Neural cell (in vitro differentiated cells): ENCODE measurements around the gene MGLL.

ENCODE experiments used
- EP300 ChIP-seq: fragments of 450-650 bp; conservative IDR thresholded peaks from 2 replicates; pipeline ENCODE4 v1.6.1; 2014; ENCODE audit warnings: antibody characterized with exemption, mild to moderate bottlenecking, moderate library complexity; ENCODE audit not compliant: poor library complexity, severe bottlenecking
- EZH2 ChIP-seq: fragments of 200-600, 300-800 bp; shearing (Covaris generic), sonication (generic); IDR thresholded peaks from 2 replicates; pipeline ENCODE4 v1.6.1; 2014; ENCODE audit warnings: antibody characterized with exemption, low read length, borderline replicate concordance, mild to moderate bottlenecking; ENCODE audit not compliant: insufficient read depth, poor library complexity, severe bottlenecking
- MXI1 ChIP-seq: fragments of 450-650 bp; conservative IDR thresholded peaks from 2 replicates; pipeline ENCODE4 v1.6.1; 2014; ENCODE audit warnings: antibody characterized with exemption, mild to moderate bottlenecking; ENCODE audit not compliant: poor library complexity, severe bottlenecking
- POLR2AphosphoS5 ChIP-seq: IDR thresholded peaks from 2 replicates; pipeline ENCODE4 v1.6.1; 2012
- RAD21 ChIP-seq: fragments of 450-650 bp; conservative IDR thresholded peaks from 2 replicates; pipeline ENCODE4 v1.6.1; 2014; ENCODE audit warnings: antibody characterized with exemption, mild to moderate bottlenecking, moderate library complexity
- SMC3 ChIP-seq: fragments of 450-650 bp; conservative IDR thresholded peaks from 2 replicates; pipeline ENCODE4 v1.6.1; 2014; ENCODE audit warnings: antibody characterized with exemption, mild to moderate bottlenecking, moderate library complexity; ENCODE audit not compliant: poor library complexity
- TF ChIP-seq, protein P1 (sequence below): fragments of 450-650 bp; IDR thresholded peaks from 2 replicates; pipeline ENCODE4 v1.5.1; 2014; ENCODE audit warnings: antibody characterized with exemption, mild to moderate bottlenecking, moderate library complexity; ENCODE audit not compliant: poor library complexity, severe bottlenecking
- TF ChIP-seq, protein P2 (sequence below): IDR thresholded peaks from 2 replicates; pipeline ENCODE4 v1.6.1; 2012; ENCODE audit warnings: borderline replicate concordance

DNA sequence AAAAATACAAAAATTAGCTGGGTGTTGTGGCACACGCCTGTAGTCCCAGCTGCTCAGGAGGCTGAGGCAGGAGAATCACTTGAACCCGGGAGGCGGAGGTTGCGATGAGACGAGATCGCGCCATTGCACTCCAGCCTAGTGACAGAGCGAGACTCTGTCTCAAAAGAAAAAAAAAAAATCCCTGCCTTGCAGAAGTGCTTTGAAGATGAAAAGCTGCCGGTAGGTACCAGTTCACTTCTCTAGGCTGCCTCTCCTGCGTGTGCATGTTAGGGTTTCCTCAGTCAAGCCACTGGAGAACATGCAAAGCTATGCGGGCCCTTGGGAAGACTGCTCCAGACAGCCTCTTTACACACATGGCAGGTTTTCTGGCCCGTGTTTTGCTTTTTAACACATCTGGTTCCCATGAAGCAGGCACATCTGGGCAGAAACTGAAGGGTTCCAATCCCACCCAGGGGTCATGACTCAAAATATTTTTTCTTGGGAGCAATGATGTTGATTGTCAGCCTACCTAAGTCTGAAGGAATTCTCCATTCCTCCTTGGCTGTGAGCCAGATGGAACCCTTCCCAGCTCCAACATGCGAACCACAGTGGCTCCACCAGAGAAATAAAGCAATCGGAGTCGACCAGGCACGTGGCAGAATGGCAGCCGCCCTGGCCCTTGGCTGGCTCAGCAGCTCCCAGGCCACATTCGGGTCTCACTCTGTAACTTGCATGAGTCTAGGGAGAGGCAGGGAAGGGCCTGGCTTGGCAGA is 29.6 kb downstream of the MGLL start:
- TF ChIP-seq, protein P1, sequence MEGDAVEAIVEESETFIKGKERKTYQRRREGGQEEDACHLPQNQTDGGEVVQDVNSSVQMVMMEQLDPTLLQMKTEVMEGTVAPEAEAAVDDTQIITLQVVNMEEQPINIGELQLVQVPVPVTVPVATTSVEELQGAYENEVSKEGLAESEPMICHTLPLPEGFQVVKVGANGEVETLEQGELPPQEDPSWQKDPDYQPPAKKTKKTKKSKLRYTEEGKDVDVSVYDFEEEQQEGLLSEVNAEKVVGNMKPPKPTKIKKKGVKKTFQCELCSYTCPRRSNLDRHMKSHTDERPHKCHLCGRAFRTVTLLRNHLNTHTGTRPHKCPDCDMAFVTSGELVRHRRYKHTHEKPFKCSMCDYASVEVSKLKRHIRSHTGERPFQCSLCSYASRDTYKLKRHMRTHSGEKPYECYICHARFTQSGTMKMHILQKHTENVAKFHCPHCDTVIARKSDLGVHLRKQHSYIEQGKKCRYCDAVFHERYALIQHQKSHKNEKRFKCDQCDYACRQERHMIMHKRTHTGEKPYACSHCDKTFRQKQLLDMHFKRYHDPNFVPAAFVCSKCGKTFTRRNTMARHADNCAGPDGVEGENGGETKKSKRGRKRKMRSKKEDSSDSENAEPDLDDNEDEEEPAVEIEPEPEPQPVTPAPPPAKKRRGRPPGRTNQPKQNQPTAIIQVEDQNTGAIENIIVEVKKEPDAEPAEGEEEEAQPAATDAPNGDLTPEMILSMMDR = no peak
- TF ChIP-seq SMC3 = no peak
- no peak for TF ChIP-seq EZH2
- no peak for TF ChIP-seq POLR2AphosphoS5
- TF ChIP-seq RAD21 = no peak
- TF ChIP-seq EP300 = no peak
- no peak for TF ChIP-seq MXI1
- TF ChIP-seq, protein P2, sequence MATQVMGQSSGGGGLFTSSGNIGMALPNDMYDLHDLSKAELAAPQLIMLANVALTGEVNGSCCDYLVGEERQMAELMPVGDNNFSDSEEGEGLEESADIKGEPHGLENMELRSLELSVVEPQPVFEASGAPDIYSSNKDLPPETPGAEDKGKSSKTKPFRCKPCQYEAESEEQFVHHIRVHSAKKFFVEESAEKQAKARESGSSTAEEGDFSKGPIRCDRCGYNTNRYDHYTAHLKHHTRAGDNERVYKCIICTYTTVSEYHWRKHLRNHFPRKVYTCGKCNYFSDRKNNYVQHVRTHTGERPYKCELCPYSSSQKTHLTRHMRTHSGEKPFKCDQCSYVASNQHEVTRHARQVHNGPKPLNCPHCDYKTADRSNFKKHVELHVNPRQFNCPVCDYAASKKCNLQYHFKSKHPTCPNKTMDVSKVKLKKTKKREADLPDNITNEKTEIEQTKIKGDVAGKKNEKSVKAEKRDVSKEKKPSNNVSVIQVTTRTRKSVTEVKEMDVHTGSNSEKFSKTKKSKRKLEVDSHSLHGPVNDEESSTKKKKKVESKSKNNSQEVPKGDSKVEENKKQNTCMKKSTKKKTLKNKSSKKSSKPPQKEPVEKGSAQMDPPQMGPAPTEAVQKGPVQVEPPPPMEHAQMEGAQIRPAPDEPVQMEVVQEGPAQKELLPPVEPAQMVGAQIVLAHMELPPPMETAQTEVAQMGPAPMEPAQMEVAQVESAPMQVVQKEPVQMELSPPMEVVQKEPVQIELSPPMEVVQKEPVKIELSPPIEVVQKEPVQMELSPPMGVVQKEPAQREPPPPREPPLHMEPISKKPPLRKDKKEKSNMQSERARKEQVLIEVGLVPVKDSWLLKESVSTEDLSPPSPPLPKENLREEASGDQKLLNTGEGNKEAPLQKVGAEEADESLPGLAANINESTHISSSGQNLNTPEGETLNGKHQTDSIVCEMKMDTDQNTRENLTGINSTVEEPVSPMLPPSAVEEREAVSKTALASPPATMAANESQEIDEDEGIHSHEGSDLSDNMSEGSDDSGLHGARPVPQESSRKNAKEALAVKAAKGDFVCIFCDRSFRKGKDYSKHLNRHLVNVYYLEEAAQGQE = no peak
